ENCODE results near the gene GCK.
"Not testable (repeated sequence)": the region's sequence is repeated elsewhere in the genome, so short reads cannot be mapped to it uniquely, and the experiment has no call there.

GCK gene

DNA sequence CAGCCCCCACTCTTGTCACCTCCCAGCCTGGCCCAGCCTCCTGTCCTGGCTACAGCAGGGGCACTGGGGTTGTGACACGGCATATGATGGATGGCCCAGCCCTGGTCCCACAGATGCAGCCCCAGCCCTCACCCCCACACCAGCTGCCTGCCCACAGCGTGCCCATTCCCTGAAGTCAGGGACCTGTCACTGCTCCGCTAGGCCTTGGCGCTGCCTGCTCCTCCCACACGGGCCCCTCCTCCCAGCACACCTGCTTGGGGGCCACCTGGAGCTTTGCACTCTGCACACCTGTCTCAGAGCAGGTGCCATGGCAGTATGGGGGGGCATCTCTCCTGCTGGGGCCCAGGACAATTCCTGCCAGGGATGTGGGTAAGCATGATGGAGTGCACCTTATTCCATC lies 3.5 kb downstream of the GCK start:
- no peak overlapping the region for H3K4me3 ChIP-seq (ENCODE audit: low read length)
- peaks cover 7% of the 10 kb centered on the region; the same call in 1 of the 2 replicates for H3K9me3 ChIP-seq (ENCODE audit: insufficient read depth, low read depth, low read length)
- no peaks in the 10 kb centered on the region for H3K27me3 ChIP-seq (ENCODE audit: insufficient read depth, low read length)
- no peaks in the 10 kb centered on the region for H3K36me3 ChIP-seq (ENCODE audit: insufficient read depth, low read depth, low read length)
- no peak overlapping the region for H3K9ac ChIP-seq (ENCODE audit: low read depth, low read length)
- H3K27ac ChIP-seq (ENCODE audit: low read length): no peak overlapping the region
- 0 out of 2 replicates have a peak, but pooled peaks cover 2% of the 10 kb centered on the region for H3K4me1 ChIP-seq (ENCODE audit: insufficient read depth, low read length)

DNA sequence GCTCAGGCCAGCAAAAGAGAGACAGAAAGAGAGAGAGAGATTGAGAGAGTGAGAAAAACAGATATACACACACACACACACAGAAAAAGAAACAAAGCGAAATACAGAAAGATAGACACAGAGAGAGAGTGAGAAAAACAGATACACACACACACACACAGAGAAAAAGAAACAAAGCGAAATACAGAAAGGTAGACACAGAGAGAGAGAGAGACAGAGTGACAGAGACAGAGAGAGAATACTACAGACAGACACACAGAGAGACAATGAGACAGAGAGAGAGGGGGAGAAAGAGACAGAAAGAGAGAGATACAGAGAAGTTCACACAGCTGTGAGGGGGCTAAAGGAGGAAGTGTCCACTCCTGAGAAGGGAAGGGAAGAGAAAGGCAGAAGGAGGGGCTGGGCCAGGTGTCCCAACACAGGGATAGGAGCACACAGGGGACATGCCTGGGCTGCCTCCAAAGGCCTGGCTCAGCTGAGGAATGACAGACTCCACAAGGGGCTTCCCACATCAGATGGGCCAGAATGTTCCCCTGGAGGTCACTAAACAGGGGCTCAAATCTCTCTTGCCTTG lies 4.3 kb downstream of the GCK start:
- H3K36me3 ChIP-seq (ENCODE audit: insufficient read depth, low read depth, low read length): no peaks in the 10 kb centered on the region
- H3K4me3 ChIP-seq (ENCODE audit: low read length): no peak overlapping the region
- H3K27me3 ChIP-seq (ENCODE audit: insufficient read depth, low read length): no peaks in the 10 kb centered on the region
- no peak overlapping the region for H3K9ac ChIP-seq (ENCODE audit: low read depth, low read length)
- peaks cover 7% of the 10 kb centered on the region; the same call in 1 of the 2 replicates for H3K9me3 ChIP-seq (ENCODE audit: insufficient read depth, low read depth, low read length)
- no peak overlapping the region for H3K27ac ChIP-seq (ENCODE audit: low read length)
- H3K4me1 ChIP-seq (ENCODE audit: insufficient read depth, low read length): 0 out of 2 replicates have a peak, but pooled peaks cover 2% of the 10 kb centered on the region

DNA sequence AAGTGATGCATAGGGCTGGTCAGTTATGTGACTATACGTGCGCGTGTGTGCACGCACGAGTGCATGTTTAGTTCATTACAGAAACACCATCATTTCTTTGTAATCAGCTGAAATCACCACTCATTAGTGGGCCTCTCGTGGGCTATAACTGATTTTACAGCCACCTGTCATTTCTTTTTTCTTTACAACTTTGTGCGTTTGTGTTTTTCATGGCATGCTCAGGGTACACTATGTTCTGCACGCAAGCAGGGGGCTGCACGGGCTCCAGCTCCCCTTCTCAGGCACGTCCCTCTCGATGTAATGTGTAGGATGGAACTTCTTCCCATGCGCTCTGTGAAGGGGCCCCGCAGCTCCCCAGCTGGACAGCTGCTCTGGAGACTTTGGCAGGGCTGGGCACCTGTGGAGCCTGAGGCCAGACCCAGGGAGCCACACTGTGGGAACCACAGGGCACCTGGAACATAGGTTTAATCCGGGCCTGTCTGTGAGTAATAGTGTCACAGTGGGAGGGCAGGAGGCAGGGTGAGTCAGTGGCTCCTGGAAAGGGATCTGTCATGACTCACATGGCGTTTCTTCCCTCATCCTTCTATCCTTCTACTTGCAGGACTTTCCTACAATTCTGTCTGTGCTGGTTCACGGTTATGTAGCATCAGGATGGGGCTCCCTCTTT lies 4.9 kb downstream of the GCK start:
- Histone ChIP-seq H3K4me1 (ENCODE audit: insufficient read depth, low read length) (0 out of 2 replicates have a peak, but pooled peaks cover 2% of the 10 kb centered on the region), H3K36me3 (ENCODE audit: insufficient read depth, low read depth, low read length) (no peaks in the 10 kb centered on the region), H3K4me3 (ENCODE audit: low read length) (no peak overlapping the region), H3K9me3 (ENCODE audit: insufficient read depth, low read depth, low read length) (peaks cover 7% of the 10 kb centered on the region; the same call in 1 of the 2 replicates), H3K27ac (ENCODE audit: low read length) (no peak overlapping the region), H3K27me3 (ENCODE audit: insufficient read depth, low read length) (no peaks in the 10 kb centered on the region), H3K9ac (ENCODE audit: low read depth, low read length) (no peak overlapping the region)

DNA sequence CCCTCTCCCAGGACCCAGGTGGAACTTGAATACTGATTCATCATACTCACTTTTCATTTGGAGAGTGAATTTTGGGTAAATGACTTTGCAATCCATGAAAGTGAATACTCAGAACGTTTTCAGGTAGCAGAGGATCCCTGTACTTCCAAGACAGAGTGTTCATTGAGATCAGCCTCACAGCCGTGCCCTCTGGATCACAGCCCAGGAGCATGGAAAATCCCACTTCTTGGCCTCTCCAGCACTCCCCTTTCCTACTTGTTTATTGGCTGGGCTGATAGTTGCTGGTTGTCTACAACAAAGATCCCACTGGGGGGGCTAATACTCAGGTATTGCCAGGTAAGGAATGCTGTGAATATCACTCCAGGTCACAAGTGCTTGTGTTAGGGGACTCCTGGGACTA lies 5.9 kb downstream of the GCK start:
- H3K27ac ChIP-seq (ENCODE audit: low read length): no peak overlapping the region
- no peaks in the 10 kb centered on the region for H3K36me3 ChIP-seq (ENCODE audit: insufficient read depth, low read depth, low read length)
- 0 out of 2 replicates have a peak, but pooled peaks cover 2% of the 10 kb centered on the region for H3K4me1 ChIP-seq (ENCODE audit: insufficient read depth, low read length)
- H3K4me3 ChIP-seq (ENCODE audit: low read length): no peak overlapping the region
- H3K9ac ChIP-seq (ENCODE audit: low read depth, low read length): no peak overlapping the region
- no peaks in the 10 kb centered on the region for H3K27me3 ChIP-seq (ENCODE audit: insufficient read depth, low read length)
- peaks cover 7% of the 10 kb centered on the region; the same call in 1 of the 2 replicates for H3K9me3 ChIP-seq (ENCODE audit: insufficient read depth, low read depth, low read length)

DNA sequence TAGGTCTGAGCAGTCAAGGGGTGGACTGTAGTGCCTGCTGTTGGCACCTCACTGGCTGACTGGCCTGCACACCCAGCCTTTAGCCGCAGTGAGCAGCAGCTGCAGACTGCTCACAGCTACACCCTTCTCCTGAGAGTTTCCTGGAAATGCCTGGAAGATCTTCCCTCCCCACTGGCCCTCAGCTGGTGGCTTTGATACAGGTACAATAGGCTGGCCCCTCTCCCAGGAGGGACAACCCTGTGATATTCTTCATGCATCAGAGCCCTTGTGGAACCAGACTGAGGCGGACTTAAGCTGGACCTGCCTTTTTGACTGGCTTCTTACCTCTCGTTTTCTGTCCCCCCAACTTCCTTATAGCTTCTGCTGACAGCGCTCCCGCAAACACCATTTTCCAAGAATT lies 6.4 kb downstream of the GCK start:
- Histone ChIP-seq H3K9ac (ENCODE audit: low read depth, low read length) (no peak overlapping the region), H3K9me3 (ENCODE audit: insufficient read depth, low read depth, low read length) (peaks cover 7% of the 10 kb centered on the region; the same call in 1 of the 2 replicates), H3K27ac (ENCODE audit: low read length) (no peak overlapping the region), H3K36me3 (ENCODE audit: insufficient read depth, low read depth, low read length) (no peaks in the 10 kb centered on the region), H3K4me3 (ENCODE audit: low read length) (no peak overlapping the region), H3K4me1 (ENCODE audit: insufficient read depth, low read length) (0 out of 2 replicates have a peak, but pooled peaks cover 2% of the 10 kb centered on the region), H3K27me3 (ENCODE audit: insufficient read depth, low read length) (no peaks in the 10 kb centered on the region)

DNA sequence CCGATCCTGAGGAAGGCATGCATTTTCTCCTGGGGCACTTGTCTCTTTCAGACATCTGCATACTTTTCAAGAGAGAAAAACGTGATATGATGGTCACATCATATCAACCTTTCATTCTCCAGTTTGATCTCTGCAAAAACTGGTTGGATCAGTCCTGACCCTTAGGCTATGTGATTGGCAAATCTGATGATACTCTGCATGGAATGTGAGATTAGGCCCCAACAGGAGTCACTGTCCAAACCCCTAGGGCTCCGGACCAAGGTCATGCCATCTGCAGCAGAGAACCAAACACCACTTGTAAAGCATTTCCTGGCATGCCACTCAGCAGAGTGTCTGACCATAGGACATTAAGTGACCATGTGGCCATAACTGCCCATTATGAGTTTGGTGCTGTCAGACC lies 8.6 kb downstream of the GCK start:
- peaks cover 7% of the 10 kb centered on the region; the same call in 1 of the 2 replicates for H3K9me3 ChIP-seq (ENCODE audit: insufficient read depth, low read depth, low read length)
- 0 out of 2 replicates have a peak, but pooled peaks cover 2% of the 10 kb centered on the region for H3K4me1 ChIP-seq (ENCODE audit: insufficient read depth, low read length)
- no peaks in the 10 kb centered on the region for H3K36me3 ChIP-seq (ENCODE audit: insufficient read depth, low read depth, low read length)
- H3K27ac ChIP-seq (ENCODE audit: low read length): no peak overlapping the region
- no peaks in the 10 kb centered on the region for H3K27me3 ChIP-seq (ENCODE audit: insufficient read depth, low read length)
- no peak overlapping the region for H3K4me3 ChIP-seq (ENCODE audit: low read length)
- H3K9ac ChIP-seq (ENCODE audit: low read depth, low read length): no peak overlapping the region

DNA sequence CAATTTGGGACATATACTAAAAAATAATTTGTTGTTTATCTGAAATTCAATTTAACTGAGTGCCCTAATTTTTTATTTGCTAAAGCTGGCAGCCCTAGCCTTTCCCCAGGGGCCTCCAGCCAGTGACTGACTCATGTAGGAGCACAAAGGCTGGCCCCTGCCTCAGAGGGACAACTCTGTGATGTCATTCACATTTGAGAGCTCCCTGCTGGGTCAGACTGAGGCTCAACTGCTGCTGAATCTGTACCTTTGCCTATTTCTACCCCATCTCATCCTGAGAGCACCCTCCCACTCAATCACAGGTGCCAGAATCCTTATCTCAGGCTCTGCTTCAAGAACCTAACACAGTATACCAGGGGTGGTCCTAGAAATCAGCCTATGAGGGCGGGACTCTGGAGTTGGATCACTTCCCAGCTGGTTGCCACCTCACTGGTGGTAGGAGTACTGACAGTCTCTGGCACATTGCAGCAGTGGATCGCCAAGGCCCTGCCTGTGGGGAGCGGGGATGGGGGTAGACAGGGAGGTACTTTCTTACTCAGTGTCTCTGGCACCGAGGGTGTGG lies 11.6 kb downstream of the GCK start:
- no peaks in the 10 kb centered on the region for H3K4me1 ChIP-seq (ENCODE audit: insufficient read depth, low read length)
- no peak overlapping the region for H3K9ac ChIP-seq (ENCODE audit: low read depth, low read length)
- H3K36me3 ChIP-seq (ENCODE audit: insufficient read depth, low read depth, low read length): no peaks in the 10 kb centered on the region
- H3K27ac ChIP-seq (ENCODE audit: low read length): no peak overlapping the region
- no peak overlapping the region for H3K4me3 ChIP-seq (ENCODE audit: low read length)
- no peaks in the 10 kb centered on the region for H3K27me3 ChIP-seq (ENCODE audit: insufficient read depth, low read length)
- peaks cover 2% of the 10 kb centered on the region; the same call in 1 of the 2 replicates for H3K9me3 ChIP-seq (ENCODE audit: insufficient read depth, low read depth, low read length)

DNA sequence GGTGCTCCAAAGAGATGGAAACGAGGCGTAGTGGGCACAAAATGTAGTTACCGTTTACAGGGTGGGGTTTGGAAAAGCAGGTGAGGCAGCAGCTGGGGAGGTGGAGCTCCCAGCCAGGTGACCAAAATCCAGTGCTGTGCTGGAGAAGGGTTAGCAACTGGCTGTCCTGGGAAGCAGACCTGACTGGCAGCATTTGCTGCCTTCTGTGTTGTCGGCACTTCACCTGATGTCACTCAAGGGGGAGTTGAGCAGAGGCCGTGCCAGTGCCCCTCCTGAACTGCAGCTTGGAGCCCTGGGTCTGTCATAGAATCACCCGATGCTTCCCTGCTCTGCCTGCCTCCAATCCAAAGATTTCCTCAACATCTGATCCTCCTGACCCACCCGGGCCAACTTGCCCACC lies 12.8 kb downstream of the GCK start:
- Histone ChIP-seq H3K4me1 (ENCODE audit: insufficient read depth, low read length) (no peaks in the 10 kb centered on the region), H3K4me3 (ENCODE audit: low read length) (no peak overlapping the region), H3K9ac (ENCODE audit: low read depth, low read length) (no peak overlapping the region), H3K27me3 (ENCODE audit: insufficient read depth, low read length) (no peaks in the 10 kb centered on the region), H3K9me3 (ENCODE audit: insufficient read depth, low read depth, low read length) (no peaks in the 10 kb centered on the region), H3K27ac (ENCODE audit: low read length) (no peak overlapping the region), H3K36me3 (ENCODE audit: insufficient read depth, low read depth, low read length) (no peaks in the 10 kb centered on the region)

DNA sequence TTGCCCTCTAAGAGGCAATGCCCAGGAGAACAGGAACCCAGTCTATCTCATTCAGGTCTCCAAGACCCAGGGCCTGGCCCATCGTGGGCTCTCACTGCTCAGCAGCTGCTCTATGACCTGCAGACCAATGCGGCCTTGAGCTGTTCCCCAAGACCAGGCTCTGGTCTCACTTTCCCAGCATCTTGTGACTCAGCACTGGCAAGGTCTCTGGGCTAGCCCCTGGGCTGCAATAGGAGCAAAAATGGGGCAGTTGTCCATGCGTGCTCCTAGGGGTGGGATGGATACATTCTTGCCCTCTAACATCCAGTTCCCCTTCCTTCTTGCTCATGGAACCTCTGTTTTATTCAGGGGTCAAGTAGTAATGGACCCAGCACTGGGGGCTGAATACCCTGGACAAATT lies 13.5 kb downstream of the GCK start:
- no peak overlapping the region for H3K9ac ChIP-seq (ENCODE audit: low read depth, low read length)
- no peaks in the 10 kb centered on the region for H3K4me1 ChIP-seq (ENCODE audit: insufficient read depth, low read length)
- no peak overlapping the region for H3K27ac ChIP-seq (ENCODE audit: low read length)
- H3K27me3 ChIP-seq (ENCODE audit: insufficient read depth, low read length): no peaks in the 10 kb centered on the region
- no peak overlapping the region for H3K4me3 ChIP-seq (ENCODE audit: low read length)
- no peaks in the 10 kb centered on the region for H3K9me3 ChIP-seq (ENCODE audit: insufficient read depth, low read depth, low read length)
- H3K36me3 ChIP-seq (ENCODE audit: insufficient read depth, low read depth, low read length): no peaks in the 10 kb centered on the region

DNA sequence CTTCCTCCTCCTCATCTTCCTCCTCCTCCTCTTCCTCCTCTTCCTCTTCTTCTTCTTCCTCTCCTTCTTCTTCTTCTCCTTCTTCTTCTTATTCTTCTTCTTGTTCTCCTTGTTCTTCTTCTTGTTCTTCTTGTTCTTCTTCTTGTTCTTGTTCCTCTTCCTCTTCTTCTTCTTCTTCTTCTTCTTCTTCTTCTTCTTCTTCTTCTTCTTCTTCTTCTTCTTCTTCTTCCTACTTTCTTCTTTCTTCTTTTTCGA lies 14.6 kb downstream of the GCK start:
- H3K36me3 ChIP-seq (ENCODE audit: insufficient read depth, low read depth, low read length); H3K4me1 ChIP-seq (ENCODE audit: insufficient read depth, low read length); H3K4me3 ChIP-seq (ENCODE audit: low read length); H3K27ac ChIP-seq (ENCODE audit: low read length); H3K27me3 ChIP-seq (ENCODE audit: insufficient read depth, low read length); H3K9me3 ChIP-seq (ENCODE audit: insufficient read depth, low read depth, low read length); H3K9ac ChIP-seq (ENCODE audit: low read depth, low read length): not testable (repeated sequence)

DNA sequence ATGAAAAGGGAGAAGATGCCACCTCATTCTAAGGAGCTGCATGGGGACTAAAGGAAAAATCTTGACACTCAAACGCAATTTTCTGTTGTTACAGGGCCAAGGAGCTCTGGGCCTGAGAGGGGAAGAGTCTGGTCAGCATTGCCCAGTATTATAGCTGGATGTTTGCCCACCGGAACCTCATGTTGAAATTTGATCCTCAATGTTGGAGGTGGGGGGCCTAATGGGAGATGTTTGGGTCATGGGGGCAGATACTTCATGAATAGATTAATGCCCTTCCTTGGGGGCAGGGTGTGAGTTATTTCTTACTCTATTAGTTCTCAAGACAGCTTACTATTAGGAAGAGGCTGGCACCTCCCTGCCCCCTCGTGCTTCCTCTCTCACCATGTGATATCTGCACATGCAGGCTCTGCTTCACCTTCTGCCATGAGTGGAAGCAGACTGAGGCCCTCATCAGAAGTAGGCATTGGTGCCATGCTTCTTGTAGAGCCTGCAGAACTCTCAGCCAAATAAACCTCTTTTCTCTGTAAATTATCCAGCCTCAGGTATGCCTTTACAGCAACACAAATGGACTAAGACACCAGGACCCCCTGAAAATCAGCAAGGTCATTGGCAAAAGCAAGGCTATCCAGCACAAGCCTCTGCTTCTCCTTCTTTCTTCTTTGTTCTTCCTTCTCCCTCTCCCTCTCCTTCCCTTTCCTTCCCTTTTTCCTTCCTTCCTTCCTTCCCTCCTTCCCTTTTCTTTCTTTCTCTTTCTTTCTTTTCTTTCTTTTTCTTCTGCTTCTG lies 15.1 kb downstream of the GCK start:
- Histone ChIP-seq H3K36me3 (ENCODE audit: insufficient read depth, low read depth, low read length) (no peaks in the 10 kb centered on the region), H3K27me3 (ENCODE audit: insufficient read depth, low read length) (no peaks in the 10 kb centered on the region), H3K9ac (ENCODE audit: low read depth, low read length) (no peak overlapping the region), H3K4me3 (ENCODE audit: low read length) (no peak overlapping the region), H3K9me3 (ENCODE audit: insufficient read depth, low read depth, low read length) (no peaks in the 10 kb centered on the region), H3K4me1 (ENCODE audit: insufficient read depth, low read length) (no peaks in the 10 kb centered on the region), H3K27ac (ENCODE audit: low read length) (no peak overlapping the region)
